HFFc6 (cell line): Measurements from ENCODE around the gene UTS2R. TPM values are rescaled to one million over a fixed set of nuclear protein-coding genes. Genes with fewer than 3 reads are reported as not detected.

Experiments
- DNase-seq: peaks from one replicate; pipeline ENCODE4 v3.0.0-alpha.2; 2018
- H3K27ac Mint-ChIP-seq: 2 replicates; pipeline ENCODE4 v1.8.0; 2020; ENCODE audit warnings: mild to moderate bottlenecking, mixed read lengths
- H3K27me3 Mint-ChIP-seq: 2 replicates; pipeline ENCODE4 v1.8.0; 2021; ENCODE audit warnings: mild to moderate bottlenecking, moderate library complexity, mixed read lengths; ENCODE audit not compliant: insufficient read depth
- H3K36me3 Mint-ChIP-seq: 2 replicates; pipeline ENCODE4 v1.8.0; 2021; ENCODE audit warnings: low read depth, mixed read lengths
- H3K4me1 Mint-ChIP-seq: 2 replicates; pipeline ENCODE4 v1.8.0; 2020; ENCODE audit warnings: low read depth, mixed read lengths
- H3K4me3 Mint-ChIP-seq: 2 replicates; pipeline ENCODE4 v1.8.0; 2020; ENCODE audit warnings: mild to moderate bottlenecking, moderate library complexity, mixed read lengths
- H3K9me3 Mint-ChIP-seq: 2 replicates; pipeline ENCODE4 v1.8.0; 2020; ENCODE audit warnings: mild to moderate bottlenecking, mixed read lengths
- CTCF ChIP-seq: fragments of 200-600 bp; sonication (generic); IDR thresholded peaks from 2 replicates; pipeline ENCODE4 v1.5.0; 2021; ENCODE audit warnings: antibody characterized with exemption, mild to moderate bottlenecking
- total RNA-seq, 6 experiments: library from RNA; stranded (reverse); fragmentation: NEBNext Ultra II Directional; extraction: Animal tissue kit (Norgen Biotek cat#: 25700); gene quantifications; 2 replicates in 1 of 6; 3 replicates in 5 of 6; pipeline ENCODE4 v1.2.3, GENCODE V29; 2021

Gene UTS2R
- total RNA-seq, 6 experiments from 2014 or later, result not detected

- no peak for DNase-seq
- TF ChIP-seq CTCF, result no peak
- Mint-ChIP-seq H3K27ac (no peak overlapping the region), H3K4me3 (no peak overlapping the region), H3K4me1 (no peaks in the 10 kb centered on the region), H3K36me3 (no peaks in the 10 kb centered on the region), H3K9me3 (no peaks in the 10 kb centered on the region), H3K27me3 (peaks cover 2% of the 10 kb centered on the region)
Observed at GRCh38 chr17:82324566-82325285, 46.8 kb upstream of the UTS2R start.

- no peak for TF ChIP-seq CTCF
- peaks cover 2% of the 10 kb centered on the region for H3K27me3 Mint-ChIP-seq
- no peaks in the 10 kb centered on the region for H3K36me3 Mint-ChIP-seq
- no peak for DNase-seq
- H3K9me3 Mint-ChIP-seq, result no peaks in the 10 kb centered on the region
- H3K4me1 Mint-ChIP-seq, result no peaks in the 10 kb centered on the region
- H3K4me3 Mint-ChIP-seq, result no peak overlapping the region
- no peak overlapping the region for H3K27ac Mint-ChIP-seq
Observed at GRCh38 chr17:82325286-82326180, 46.0 kb upstream of the UTS2R start.

GRCh38 chr17:82327289-82327688, 44.3 kb upstream of the UTS2R start:
- H3K27ac Mint-ChIP-seq, result no peak overlapping the region
- no peak for DNase-seq
- no peak for TF ChIP-seq CTCF
- H3K36me3 Mint-ChIP-seq, result no peaks in the 10 kb centered on the region
- peaks cover 8% of the 10 kb centered on the region for H3K27me3 Mint-ChIP-seq
- no peaks in the 10 kb centered on the region for H3K4me1 Mint-ChIP-seq
- H3K4me3 Mint-ChIP-seq, result no peak overlapping the region
- H3K9me3 Mint-ChIP-seq, result no peaks in the 10 kb centered on the region

GRCh38 chr17:82327757-82328140, 43.8 kb upstream of the UTS2R start:
- no peak for DNase-seq
- H3K36me3 Mint-ChIP-seq, result no peaks in the 10 kb centered on the region

More at GRCh38 chr17:82327757-82328140, 43.8 kb upstream of the UTS2R start:
- H3K9me3 Mint-ChIP-seq, result no peaks in the 10 kb centered on the region
- TF ChIP-seq CTCF, result no peak
- peaks cover 1% of the 10 kb centered on the region; the same call in 1 of the 2 replicates for H3K4me1 Mint-ChIP-seq
- peaks cover 8% of the 10 kb centered on the region for H3K27me3 Mint-ChIP-seq
- H3K27ac Mint-ChIP-seq, result no peak overlapping the region
- no peak overlapping the region for H3K4me3 Mint-ChIP-seq
